Type B pancreatic cell (in vitro differentiated cells): ENCODE results near the gene CAMTA1. TPM values are rescaled to one million over a fixed set of nuclear protein-coding genes. Genes with fewer than 3 reads are reported as not detected.

Source experiments
- DNase-seq: peaks from one replicate; pipeline ENCODE4 v3.0.0; 2021; ENCODE audit warnings: mixed read lengths; ENCODE audit not compliant: unreplicated experiment; ENCODE audit errors: extremely low spot score
- H3K27ac Mint-ChIP-seq: 2 replicates; pipeline ENCODE4 v1.8.0; 2021; ENCODE audit warnings: mild to moderate bottlenecking, mixed read lengths
- H3K27me3 Mint-ChIP-seq: 2 replicates; pipeline ENCODE4 v1.8.0; 2021; ENCODE audit warnings: mixed read lengths
- H3K36me3 Mint-ChIP-seq: 2 replicates; pipeline ENCODE4 v1.8.0; 2021; ENCODE audit warnings: mixed read lengths
- H3K4me1 Mint-ChIP-seq: one replicate; pipeline ENCODE4 v1.8.0; 2021; ENCODE audit warnings: mixed read lengths; ENCODE audit not compliant: unreplicated experiment
- H3K4me3 Mint-ChIP-seq: 2 replicates; pipeline ENCODE4 v1.8.0; 2021; ENCODE audit warnings: mild to moderate bottlenecking, mixed read lengths
- H3K9me3 Mint-ChIP-seq: 2 replicates; pipeline ENCODE4 v1.8.0; 2021; ENCODE audit warnings: mixed read lengths
- total RNA-seq: library from RNA; stranded (reverse); gene quantifications from 2 replicates; pipeline ENCODE4 v1.2.1, GENCODE V29; 2021; ENCODE audit warnings: low replicate concordance
- TF ChIP-seq, protein P1 (sequence below): fragments of 200-600 bp; sonication (generic); conservative IDR thresholded peaks from 2 replicates; pipeline ENCODE4 v1.5.0; 2021; ENCODE audit warnings: antibody characterized with exemption, mild to moderate bottlenecking

Gene CAMTA1
- total RNA-seq, 1 donor from 2014 or later: 82.5 TPM

DNA sequence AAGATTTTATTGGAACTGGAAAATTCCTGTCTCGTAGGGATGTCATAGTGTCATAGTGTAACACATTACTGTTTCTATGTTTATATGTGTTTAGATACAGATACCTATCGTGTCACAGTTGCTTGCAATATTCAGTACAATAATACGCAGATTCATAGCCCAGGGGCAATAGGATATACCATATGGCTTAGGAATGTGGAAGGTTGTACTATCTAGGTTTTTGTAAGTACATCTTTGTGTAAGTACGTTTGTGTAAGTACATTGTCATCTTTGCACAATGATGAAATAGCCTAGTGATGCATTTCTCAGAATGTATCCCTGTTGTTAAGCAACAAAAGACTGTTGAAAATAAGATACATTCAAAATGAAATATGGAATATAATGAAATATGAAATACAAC lies 68.9 kb downstream of the CAMTA1 start:
- H3K4me3 Mint-ChIP-seq: no peak overlapping the region
- no peak overlapping the region for H3K27ac Mint-ChIP-seq
- H3K9me3 Mint-ChIP-seq: no peaks in the 10 kb centered on the region
- TF ChIP-seq, protein P1, sequence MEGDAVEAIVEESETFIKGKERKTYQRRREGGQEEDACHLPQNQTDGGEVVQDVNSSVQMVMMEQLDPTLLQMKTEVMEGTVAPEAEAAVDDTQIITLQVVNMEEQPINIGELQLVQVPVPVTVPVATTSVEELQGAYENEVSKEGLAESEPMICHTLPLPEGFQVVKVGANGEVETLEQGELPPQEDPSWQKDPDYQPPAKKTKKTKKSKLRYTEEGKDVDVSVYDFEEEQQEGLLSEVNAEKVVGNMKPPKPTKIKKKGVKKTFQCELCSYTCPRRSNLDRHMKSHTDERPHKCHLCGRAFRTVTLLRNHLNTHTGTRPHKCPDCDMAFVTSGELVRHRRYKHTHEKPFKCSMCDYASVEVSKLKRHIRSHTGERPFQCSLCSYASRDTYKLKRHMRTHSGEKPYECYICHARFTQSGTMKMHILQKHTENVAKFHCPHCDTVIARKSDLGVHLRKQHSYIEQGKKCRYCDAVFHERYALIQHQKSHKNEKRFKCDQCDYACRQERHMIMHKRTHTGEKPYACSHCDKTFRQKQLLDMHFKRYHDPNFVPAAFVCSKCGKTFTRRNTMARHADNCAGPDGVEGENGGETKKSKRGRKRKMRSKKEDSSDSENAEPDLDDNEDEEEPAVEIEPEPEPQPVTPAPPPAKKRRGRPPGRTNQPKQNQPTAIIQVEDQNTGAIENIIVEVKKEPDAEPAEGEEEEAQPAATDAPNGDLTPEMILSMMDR: no peak
- no peaks in the 10 kb centered on the region for H3K27me3 Mint-ChIP-seq
- no peaks in the 10 kb centered on the region for H3K4me1 Mint-ChIP-seq
- DNase-seq: no peak
- H3K36me3 Mint-ChIP-seq: peaks cover 43% of the 10 kb centered on the region

DNA sequence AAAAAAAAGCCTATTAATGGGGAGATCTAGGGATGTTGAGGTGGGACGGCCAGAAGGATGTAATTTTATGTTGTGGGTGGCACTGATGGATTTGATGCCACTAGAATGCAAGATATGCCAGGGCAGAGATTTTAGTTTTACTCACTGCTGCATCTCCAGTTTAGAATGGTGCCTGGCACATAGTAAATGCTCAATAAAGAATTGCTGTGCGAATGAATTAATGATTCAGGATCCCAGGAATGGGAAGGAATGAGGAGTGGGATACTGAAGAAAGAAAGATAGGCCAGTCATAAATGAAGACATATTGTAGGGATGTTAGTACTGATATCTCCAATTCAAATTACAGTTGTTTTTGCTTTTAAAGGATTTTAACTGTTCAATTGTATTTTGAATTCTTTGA lies 72.6 kb downstream of the CAMTA1 start:
- Mint-ChIP-seq H3K4me1 (peaks cover 7% of the 10 kb centered on the region), H3K27me3 (no peaks in the 10 kb centered on the region), H3K27ac (no peak overlapping the region), H3K9me3 (no peaks in the 10 kb centered on the region), H3K4me3 (no peak overlapping the region), H3K36me3 (peaks cover 30% of the 10 kb centered on the region)
- DNase-seq: no peak
- TF ChIP-seq, protein P1: no peak

DNA sequence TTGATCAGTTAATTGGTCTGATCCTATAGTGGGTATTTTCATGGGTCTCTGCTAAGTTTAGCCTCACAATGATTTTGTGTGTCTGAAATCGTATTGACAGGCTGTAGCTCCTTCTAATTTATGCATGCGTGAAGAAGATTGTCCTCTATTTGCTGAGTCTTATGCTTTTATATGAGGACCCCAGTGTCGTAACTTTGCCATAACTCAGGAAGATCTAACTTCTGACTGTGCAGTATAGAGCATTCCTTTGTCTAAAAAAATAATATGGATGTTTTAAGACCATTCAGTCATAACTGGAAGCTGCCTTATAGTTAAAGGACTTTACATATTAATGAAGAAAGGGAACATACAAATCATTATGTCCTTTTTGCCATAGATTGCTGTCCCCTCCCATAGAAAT lies 73.3 kb downstream of the CAMTA1 start:
- no peaks in the 10 kb centered on the region for H3K27me3 Mint-ChIP-seq
- no peaks in the 10 kb centered on the region for H3K9me3 Mint-ChIP-seq
- TF ChIP-seq, protein P1: no peak
- peaks cover 26% of the 10 kb centered on the region for H3K36me3 Mint-ChIP-seq
- DNase-seq: no peak
- no peak overlapping the region for H3K4me3 Mint-ChIP-seq
- H3K27ac Mint-ChIP-seq: no peak overlapping the region
- H3K4me1 Mint-ChIP-seq: peaks cover 7% of the 10 kb centered on the region

DNA sequence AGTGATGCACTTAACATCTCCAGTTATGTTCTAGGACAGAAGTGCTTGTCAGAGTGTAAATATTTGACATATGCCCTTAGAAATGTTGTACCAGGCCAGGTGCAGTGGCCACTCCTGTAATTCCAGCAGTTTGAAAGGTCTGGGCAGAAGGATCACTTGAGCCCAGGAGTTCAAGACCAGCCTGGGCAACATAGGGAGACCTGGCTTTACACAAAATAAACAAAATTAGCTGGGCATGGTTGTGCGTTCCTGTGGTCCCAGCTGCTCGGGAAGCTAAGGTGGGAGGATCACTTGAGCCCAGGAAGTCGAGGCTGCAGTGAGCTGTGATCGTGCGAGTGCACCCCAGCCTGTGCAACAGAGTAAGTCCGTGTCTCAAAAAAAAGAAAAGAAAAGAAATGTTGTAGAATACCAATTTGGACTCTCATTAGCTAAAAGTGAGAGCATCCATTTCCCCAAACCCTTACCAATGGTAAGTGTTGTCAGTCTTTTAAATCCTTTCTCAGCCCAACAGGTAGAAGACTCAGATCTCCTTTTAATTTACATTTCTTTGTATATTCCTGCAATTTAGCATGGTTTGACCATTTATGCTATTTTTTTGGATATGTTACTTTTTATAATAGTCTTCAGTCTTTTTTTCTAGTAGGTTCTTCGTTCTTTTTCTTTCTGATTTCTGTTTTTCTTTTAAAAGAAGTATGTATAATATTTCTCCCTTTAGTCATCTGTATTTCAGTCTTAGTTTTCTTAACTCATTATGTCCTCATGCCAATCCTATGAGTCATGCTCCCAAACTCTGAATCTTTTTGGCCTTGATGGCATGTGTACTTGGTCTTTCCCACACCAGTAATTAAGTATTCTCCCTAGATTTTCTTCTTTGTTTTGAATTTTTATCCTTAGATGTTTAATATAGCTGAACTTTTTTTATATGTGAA lies 74.4 kb downstream of the CAMTA1 start:
- H3K27me3 Mint-ChIP-seq: no peaks in the 10 kb centered on the region
- no peak for DNase-seq
- no peaks in the 10 kb centered on the region for H3K9me3 Mint-ChIP-seq
- H3K4me1 Mint-ChIP-seq: peaks cover 7% of the 10 kb centered on the region
- no peak overlapping the region for H3K4me3 Mint-ChIP-seq
- H3K27ac Mint-ChIP-seq: peak overlapping the region; percentile 86
- TF ChIP-seq, protein P1: no peak
- peaks cover 30% of the 10 kb centered on the region for H3K36me3 Mint-ChIP-seq

DNA sequence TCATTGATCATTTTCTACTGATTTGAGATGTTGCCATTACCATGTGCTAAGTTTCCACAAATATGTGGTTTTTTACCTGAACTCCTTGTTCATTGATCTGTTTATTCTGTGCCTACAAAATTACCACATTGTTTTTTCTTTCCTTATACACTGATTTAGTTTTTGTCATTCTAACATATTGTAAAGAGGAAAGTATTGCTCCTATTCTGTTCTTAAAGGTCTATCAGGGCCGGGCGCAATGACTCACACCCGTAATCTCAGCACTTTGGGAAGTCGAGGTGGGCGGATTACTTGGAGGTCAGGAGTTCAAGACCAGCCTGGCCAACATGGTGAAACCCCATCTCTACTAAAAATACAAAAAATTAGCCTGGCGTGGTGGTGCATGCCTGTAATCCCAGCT lies 75.1 kb downstream of the CAMTA1 start:
- no peaks in the 10 kb centered on the region for H3K9me3 Mint-ChIP-seq
- H3K4me1 Mint-ChIP-seq: peaks cover 11% of the 10 kb centered on the region
- no peak overlapping the region for H3K4me3 Mint-ChIP-seq
- H3K27ac Mint-ChIP-seq: peak overlapping the region; percentile 86
- TF ChIP-seq, protein P1: no peak
- H3K36me3 Mint-ChIP-seq: peaks cover 26% of the 10 kb centered on the region
- H3K27me3 Mint-ChIP-seq: no peaks in the 10 kb centered on the region
- no peak for DNase-seq
